Caki2 (cell line): ENCODE measurements around the gene TBC1D14. TPM values are rescaled to one million over a fixed set of nuclear protein-coding genes. Genes with fewer than 3 reads are reported as not detected.

ENCODE experiments used
- DNase-seq: peaks from one replicate; pipeline ENCODE4 v3.0.0-alpha.2; 2015; ENCODE audit warnings: low read depth
- in situ Hi-C: cut with HindIII; loops from 2 replicates; pipeline ENCODE4 v1.10.0; 2016; ENCODE audit warnings: low sequenced_read_pairs, low pct_unique_long_range_greater_than_20kb, mixed read lengths
- total RNA-seq: library from RNA; depleted of rRNA; stranded (reverse); fragments of >200 nt; shearing (Covaris generic); gene quantifications from 2 replicates; pipeline ENCODE4 v1.2.3, GENCODE V29; 2014; ENCODE audit warnings: low replicate concordance

TBC1D14 gene
- total RNA-seq, 1 experiment from 2014 or later = 78.4 TPM

GRCh38 chr4:7020856-7021255, 111.2 kb downstream of the TBC1D14 start:
- in situ Hi-C loops = no loop called here

GRCh38 chr4:7021355-7021754, 111.7 kb downstream of the TBC1D14 start:
- no peak for DNase-seq
- in situ Hi-C loops = no loop called here

More at GRCh38 chr4:7020856-7021255, 111.2 kb downstream of the TBC1D14 start:
- DNase-seq = no peak

- in situ Hi-C loops = no loop called here
Measured at GRCh38 chr4:7021930-7022664, 112.5 kb downstream of the TBC1D14 start.

GRCh38 chr4:7023486-7023885, 113.9 kb downstream of the TBC1D14 start:
- DNase-seq = no peak
- in situ Hi-C loops = no loop called here

More at GRCh38 chr4:7021930-7022664, 112.5 kb downstream of the TBC1D14 start:
- DNase-seq = peak; percentile 92

GRCh38 chr4:7023901-7024300, 114.3 kb downstream of the TBC1D14 start:
- in situ Hi-C loops = no loop called here
- DNase-seq = no peak

GRCh38 chr4:7024336-7024890, 114.8 kb downstream of the TBC1D14 start:
- no peak for DNase-seq
- in situ Hi-C loops = no loop called here

GRCh38 chr4:7025040-7025602, 115.5 kb downstream of the TBC1D14 start:
- DNase-seq = no peak

GRCh38 chr4:7026107-7026506, 116.5 kb downstream of the TBC1D14 start:
- DNase-seq = no peak
- in situ Hi-C loops = no loop called here

More at GRCh38 chr4:7025040-7025602, 115.5 kb downstream of the TBC1D14 start:
- in situ Hi-C loops = no loop called here

GRCh38 chr4:7027284-7027683, 117.7 kb downstream of the TBC1D14 start:
- in situ Hi-C loops = no loop called here
- no peak for DNase-seq

- in situ Hi-C loops = no loop called here
- no peak for DNase-seq
Measured at GRCh38 chr4:7027913-7028312, 118.3 kb downstream of the TBC1D14 start.

- DNase-seq = no peak
- in situ Hi-C loops = no loop called here
Measured at GRCh38 chr4:7029212-7029611, 119.6 kb downstream of the TBC1D14 start.

- in situ Hi-C loops = no loop called here
Measured at GRCh38 chr4:7029921-7030320, 120.3 kb downstream of the TBC1D14 start.

GRCh38 chr4:7030856-7031255, 121.2 kb downstream of the TBC1D14 start:
- in situ Hi-C loops = no loop called here
- no peak for DNase-seq

More at GRCh38 chr4:7029921-7030320, 120.3 kb downstream of the TBC1D14 start:
- DNase-seq = no peak

- no peak for DNase-seq
- in situ Hi-C loops = no loop called here
Measured at GRCh38 chr4:7031558-7032449, 122.2 kb downstream of the TBC1D14 start.

- DNase-seq = no peak
- in situ Hi-C loops = no loop called here
Measured at GRCh38 chr4:7032596-7032995, 123.0 kb downstream of the TBC1D14 start.

GRCh38 chr4:7034262-7035081, 124.8 kb downstream of the TBC1D14 start:
- no peak for DNase-seq

GRCh38 chr4:7037425-7037824, 127.8 kb downstream of the TBC1D14 start:
- DNase-seq = no peak
- in situ Hi-C loops = no loop called here

More at GRCh38 chr4:7034262-7035081, 124.8 kb downstream of the TBC1D14 start:
- in situ Hi-C loops = no loop called here

- no peak for DNase-seq
- in situ Hi-C loops = no loop called here
Measured at GRCh38 chr4:7040765-7041164, 131.1 kb downstream of the TBC1D14 start.
